ENCODE data around the gene LRRC28. TPM values are rescaled to one million over a fixed set of nuclear protein-coding genes. Genes with fewer than 3 reads are reported as not detected.
A peak's percentile ranks its signal among the peaks of the same experiment; 100 is the strongest.

LRRC28 gene
- total RNA-seq, 1 donor from 2014 or later, result 13.6 TPM

DNA sequence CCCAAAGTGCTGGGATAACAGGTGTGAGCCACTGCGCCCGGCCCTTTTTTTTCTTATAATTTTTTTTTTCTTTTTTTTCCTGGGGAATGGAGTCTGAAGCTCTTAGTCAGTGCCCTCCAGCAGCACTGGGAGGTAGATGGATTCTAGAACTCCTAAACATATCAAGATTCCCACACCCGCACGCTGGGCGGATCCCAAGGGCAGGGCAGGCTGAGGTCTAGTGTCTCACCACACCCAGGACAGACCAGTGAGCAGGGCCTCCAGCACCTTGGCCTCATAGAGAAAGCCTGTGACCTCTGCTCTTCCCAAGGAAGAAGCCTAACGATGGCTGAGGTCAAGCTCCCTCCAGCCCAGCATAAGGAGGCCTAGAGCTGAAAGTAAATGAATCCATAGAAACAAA, 160.8 kb downstream of the LRRC28 start:
- Mint-ChIP-seq H3K27me3 (ENCODE audit: insufficient read depth) (no peaks in the 10 kb centered on the region), H3K4me1 (ENCODE audit: low read depth) (peaks cover 23% of the 10 kb centered on the region), H3K27ac (no peak overlapping the region), H3K36me3 (ENCODE audit: low read depth) (no peaks in the 10 kb centered on the region), H3K9me3 (no peaks in the 10 kb centered on the region), H3K4me3 (no peak overlapping the region)
- no peak for DNase-seq (ENCODE audit: low spot score)
- intact Hi-C loops (cut with micrococcal nuclease), result no loop called here

GRCh38 chr15:99412626-99413025, 161.3 kb downstream of the LRRC28 start:
- Mint-ChIP-seq H3K9me3 (no peaks in the 10 kb centered on the region), H3K4me3 (no peak overlapping the region), H3K4me1 (ENCODE audit: low read depth) (peaks cover 21% of the 10 kb centered on the region), H3K27ac (no peak overlapping the region), H3K27me3 (ENCODE audit: insufficient read depth) (no peaks in the 10 kb centered on the region), H3K36me3 (ENCODE audit: low read depth) (no peaks in the 10 kb centered on the region)
- DNase-seq (ENCODE audit: low spot score), result no peak
- intact Hi-C loops (cut with micrococcal nuclease), result no loop called here

DNA sequence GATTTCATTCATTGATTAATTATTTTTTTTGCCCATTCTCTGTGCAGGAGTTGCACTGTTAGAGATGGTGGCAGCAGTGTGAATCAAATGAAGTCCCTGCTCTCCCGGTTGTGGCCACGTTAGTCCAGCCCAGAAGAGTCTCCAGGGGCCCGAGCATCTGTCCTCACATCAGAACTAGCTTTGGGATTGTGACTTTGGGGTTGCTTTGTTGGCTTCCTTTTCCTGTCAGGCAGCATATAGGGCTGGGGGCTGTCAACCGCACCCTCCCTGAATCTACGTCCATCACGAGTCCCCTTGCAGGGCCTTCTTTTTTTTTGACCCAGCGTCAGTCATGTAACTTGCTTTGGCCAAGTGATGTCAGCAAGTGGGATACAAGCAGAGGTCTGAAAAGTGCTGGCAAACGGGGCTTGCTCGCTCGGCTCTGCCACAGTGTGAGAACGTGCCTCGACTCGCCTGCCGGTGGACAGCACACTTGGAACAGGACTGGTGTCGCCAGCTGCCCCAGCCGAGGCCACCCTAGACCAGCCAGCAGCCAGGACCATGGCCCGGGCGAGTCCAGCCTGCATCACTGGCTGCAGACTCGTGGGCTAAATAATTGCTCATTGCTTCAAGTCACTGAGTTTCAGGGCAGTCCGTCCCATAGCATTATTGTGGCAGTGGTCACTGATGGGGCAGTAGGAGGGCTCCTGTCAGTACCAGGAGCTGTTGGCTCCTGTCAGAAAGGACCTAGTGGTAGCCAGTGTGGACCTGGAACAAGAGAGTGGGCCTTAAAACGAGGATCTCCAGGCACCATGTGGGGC, 162.9 kb downstream of the LRRC28 start:
- intact Hi-C loops (cut with micrococcal nuclease), result no loop called here
- no peak overlapping the region for H3K4me3 Mint-ChIP-seq
- H3K27me3 Mint-ChIP-seq (ENCODE audit: insufficient read depth), result no peaks in the 10 kb centered on the region
- H3K27ac Mint-ChIP-seq, result no peak overlapping the region
- DNase-seq (ENCODE audit: low spot score), result no peak
- H3K9me3 Mint-ChIP-seq, result no peaks in the 10 kb centered on the region
- H3K4me1 Mint-ChIP-seq (ENCODE audit: low read depth), result peaks cover 7% of the 10 kb centered on the region
- peaks cover 2% of the 10 kb centered on the region for H3K36me3 Mint-ChIP-seq (ENCODE audit: low read depth)

- intact Hi-C loops (cut with micrococcal nuclease), result no loop called here
- Mint-ChIP-seq H3K27me3 (ENCODE audit: insufficient read depth) (no peaks in the 10 kb centered on the region), H3K36me3 (ENCODE audit: low read depth) (peaks cover 2% of the 10 kb centered on the region), H3K27ac (no peak overlapping the region), H3K4me3 (no peak overlapping the region), H3K9me3 (no peaks in the 10 kb centered on the region), H3K4me1 (ENCODE audit: low read depth) (peaks cover 7% of the 10 kb centered on the region)
- DNase-seq (ENCODE audit: low spot score), result no peak
Measured at GRCh38 chr15:99414755-99415731, 163.8 kb downstream of the LRRC28 start.

- intact Hi-C loops (cut with micrococcal nuclease), result no loop called here
- Mint-ChIP-seq H3K27ac (no peak overlapping the region), H3K4me3 (no peak overlapping the region), H3K27me3 (ENCODE audit: insufficient read depth) (no peaks in the 10 kb centered on the region), H3K36me3 (ENCODE audit: low read depth) (peaks cover 2% of the 10 kb centered on the region), H3K9me3 (no peaks in the 10 kb centered on the region), H3K4me1 (ENCODE audit: low read depth) (peaks cover 13% of the 10 kb centered on the region)
- DNase-seq (ENCODE audit: low spot score), result no peak
Measured at GRCh38 chr15:99416191-99417188, 165.2 kb downstream of the LRRC28 start.

- Mint-ChIP-seq H3K27ac (peak overlapping the region; percentile 15), H3K36me3 (ENCODE audit: low read depth) (peaks cover 6% of the 10 kb centered on the region), H3K4me3 (peak overlapping the region; percentile 9), H3K4me1 (ENCODE audit: low read depth) (peaks cover 52% of the 10 kb centered on the region), H3K27me3 (ENCODE audit: insufficient read depth) (no peaks in the 10 kb centered on the region), H3K9me3 (no peaks in the 10 kb centered on the region)
- peak; percentile 63 for DNase-seq (ENCODE audit: low spot score)
- intact Hi-C loops (cut with micrococcal nuclease), result no loop called here
Measured at GRCh38 chr15:99421172-99421656, 169.9 kb downstream of the LRRC28 start.

DNA sequence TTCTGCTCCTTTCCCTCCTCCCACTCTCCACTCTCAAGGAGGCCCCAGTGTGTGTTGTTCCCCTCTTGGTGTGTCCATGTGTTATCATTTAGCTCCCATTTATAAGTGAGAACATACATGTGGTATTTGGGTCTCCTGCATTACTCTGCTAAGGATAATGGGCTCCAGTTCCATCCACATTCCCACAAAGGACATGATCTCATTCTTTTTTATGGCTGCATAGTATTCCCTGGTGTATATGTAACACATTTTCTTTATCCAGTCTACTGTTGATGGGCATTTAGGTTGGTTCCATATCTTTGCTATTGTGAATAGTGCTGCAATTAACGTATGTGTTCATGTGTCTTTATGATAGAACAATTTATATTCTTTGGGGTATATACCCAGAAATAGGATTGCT, 170.5 kb downstream of the LRRC28 start:
- DNase-seq (ENCODE audit: low spot score), result no peak
- Mint-ChIP-seq H3K4me3 (no peak overlapping the region), H3K36me3 (ENCODE audit: low read depth) (peaks cover 6% of the 10 kb centered on the region), H3K9me3 (no peaks in the 10 kb centered on the region), H3K27ac (peak overlapping the region; percentile 23), H3K4me1 (ENCODE audit: low read depth) (peaks cover 55% of the 10 kb centered on the region), H3K27me3 (ENCODE audit: insufficient read depth) (no peaks in the 10 kb centered on the region)
- intact Hi-C loops (cut with micrococcal nuclease), result no loop called here

- peak overlapping the region; percentile 34 for H3K27ac Mint-ChIP-seq
- DNase-seq (ENCODE audit: low spot score), result no peak
- peaks cover 63% of the 10 kb centered on the region for H3K4me1 Mint-ChIP-seq (ENCODE audit: low read depth)
Measured at GRCh38 chr15:99423186-99424130, 172.2 kb downstream of the LRRC28 start.

GRCh38 chr15:99424131-99424571, 172.9 kb downstream of the LRRC28 start:
- H3K4me3 Mint-ChIP-seq, result no peak overlapping the region
- DNase-seq (ENCODE audit: low spot score), result no peak
- no peaks in the 10 kb centered on the region for H3K9me3 Mint-ChIP-seq
- H3K4me1 Mint-ChIP-seq (ENCODE audit: low read depth), result peaks cover 63% of the 10 kb centered on the region
- peak overlapping the region; percentile 92 for H3K27ac Mint-ChIP-seq
- H3K36me3 Mint-ChIP-seq (ENCODE audit: low read depth), result peaks cover 4% of the 10 kb centered on the region
- H3K27me3 Mint-ChIP-seq (ENCODE audit: insufficient read depth), result no peaks in the 10 kb centered on the region
- intact Hi-C loops (cut with micrococcal nuclease), result loop anchor here (2.0 kb wide), 3 partner anchors 141 to 283 kb away; partner anchors contain the start of gene MEF2A

More at GRCh38 chr15:99423186-99424130, 172.2 kb downstream of the LRRC28 start:
- intact Hi-C loops (cut with micrococcal nuclease), result loop anchor here (2.0 kb wide), 3 partner anchors 141 to 283 kb away; partner anchors contain the start of gene MEF2A
- H3K9me3 Mint-ChIP-seq, result no peaks in the 10 kb centered on the region
- H3K36me3 Mint-ChIP-seq (ENCODE audit: low read depth), result peaks cover 6% of the 10 kb centered on the region
- no peak overlapping the region for H3K4me3 Mint-ChIP-seq
- H3K27me3 Mint-ChIP-seq (ENCODE audit: insufficient read depth), result no peaks in the 10 kb centered on the region

- no peaks in the 10 kb centered on the region for H3K9me3 Mint-ChIP-seq
- peak overlapping the region; percentile 92 for H3K27ac Mint-ChIP-seq
- peaks cover 4% of the 10 kb centered on the region for H3K36me3 Mint-ChIP-seq (ENCODE audit: low read depth)
- H3K27me3 Mint-ChIP-seq (ENCODE audit: insufficient read depth), result no peaks in the 10 kb centered on the region
- H3K4me1 Mint-ChIP-seq (ENCODE audit: low read depth), result peaks cover 63% of the 10 kb centered on the region
- DNase-seq (ENCODE audit: low spot score), result peak; percentile 49
- intact Hi-C loops (cut with micrococcal nuclease), result loop anchor here (1.0 to 2.0 kb wide), 6 partner anchors 17 to 282 kb away; partner anchors contain the start of gene MEF2A
- H3K4me3 Mint-ChIP-seq, result peak overlapping the region; percentile 68
Measured at GRCh38 chr15:99424978-99425656, 173.8 kb downstream of the LRRC28 start.

Data from activated T-helper 1 cell treated with anti-CD3 and anti-CD28 coated beads, Interleukin-12 subunit alpha, Interleukin-12 subunit beta, Interleukin-2, Interleukin-4 antibody, amounts not matched to agents 30 ng/mL and 10 ng/mL and 1 ng/mL, durations not matched to agents 14 hours and 24 hours and 36 hours (primary cell).